ENCODE results near the gene CDH4. TPM values are rescaled to one million over a fixed set of nuclear protein-coding genes. Genes with fewer than 3 reads are reported as not detected.

CDH4 gene
- total and polyA plus RNA-seq, 2 donors (not counting 3 experiments of a cell fraction or from before 2014, with no cell fraction given), result 0.17 to 0.51 TPM

DNA sequence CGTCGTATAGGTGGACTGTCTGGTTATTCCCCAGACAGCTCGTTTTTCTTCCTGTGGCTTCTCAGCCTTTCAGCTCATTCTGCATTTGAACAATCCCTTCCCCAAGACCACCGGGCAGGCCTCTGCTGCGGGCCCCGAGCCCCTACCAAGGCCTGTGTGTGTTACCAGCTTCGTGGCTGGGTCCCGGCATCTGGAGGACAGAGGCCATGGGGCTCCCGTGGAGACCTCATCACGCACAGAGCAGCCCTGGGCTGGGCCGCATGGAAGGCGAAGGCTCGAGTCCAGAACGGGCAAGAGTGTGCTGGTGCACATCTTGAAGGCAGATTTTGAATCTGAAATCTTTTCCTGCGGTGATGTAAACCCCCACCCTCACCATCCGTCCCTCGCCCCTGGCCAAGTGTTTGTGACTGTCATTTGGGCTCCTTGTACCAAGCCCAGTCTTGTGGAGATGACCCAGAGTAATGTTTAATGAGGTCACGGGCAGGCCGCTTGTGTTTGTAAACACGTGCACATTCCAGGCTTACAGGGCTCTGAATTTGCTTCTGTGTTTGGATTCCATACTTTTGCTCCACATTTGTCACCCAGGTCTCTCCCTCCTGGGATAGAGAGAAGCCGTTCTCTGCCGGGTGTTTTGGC lies 119.6 kb downstream of the CDH4 start:
- Histone ChIP-seq H2AFZ (ENCODE audit: low read depth, low read length) (no peak overlapping the region), H3K9me1 (replicated peaks; ENCODE audit: control insufficient read depth, extremely low read depth, insufficient read depth, low read length) (no peaks in the 10 kb centered on the region), H3K9ac (replicated peaks; ENCODE audit: extremely low read depth, insufficient read depth, low read length) (no peak overlapping the region), H3K4me2 (ENCODE audit: insufficient read depth, low read length) (no peak overlapping the region), H3K4me1 (ENCODE audit: control insufficient read depth, extremely low read depth, insufficient read depth, low read length) (no peaks in the 10 kb centered on the region), H3K36me3 (ENCODE audit: control insufficient read depth in 2 of 2, extremely low read depth in 1 of 2, insufficient read depth in 2 of 2, low read length in 2 of 2) (no peaks in the 10 kb centered on the region), H3K79me2 (ENCODE audit: control insufficient read depth, insufficient read depth, low read length) (no peaks in the 10 kb centered on the region), H3K9me3 (replicated peaks; ENCODE audit: control insufficient read depth, insufficient read depth, low read length) (peaks cover 11% of the 10 kb centered on the region), H4K20me1 (replicated peaks; ENCODE audit: control insufficient read depth, extremely low read depth, insufficient read depth, low read length) (no peaks in the 10 kb centered on the region), H3K4me3 (replicated peaks in 1 of 3; ENCODE audit: insufficient read depth in 1 of 3, low read depth in 1 of 3, low read length in 3 of 3) (no peak overlapping the region), H3K27ac (ENCODE audit: insufficient read depth, low read depth, low read length) (no peak overlapping the region), H3K27me3 (ENCODE audit: control insufficient read depth in 2 of 2, insufficient read depth in 2 of 2, low read length in 2 of 2) (no peaks in the 10 kb centered on the region)
- FAIRE-seq (no peak), DNase-seq (ENCODE audit: low read depth, low spot score) (no peak)
- POLR2A ChIA-PET, result no interaction called here
- dilution Hi-C loops (cut with MboI; ENCODE audit: extremely low pct_ligation_motif_present, low sequenced_read_pairs), result no loop called here
- intact Hi-C loops (cut with micrococcal nuclease), result no loop called here
- CTCF ChIA-PET, result no interaction called here
- no TSS peak for BruUV-seq (replicated peaks)
- TF ChIP-seq, protein P1, sequence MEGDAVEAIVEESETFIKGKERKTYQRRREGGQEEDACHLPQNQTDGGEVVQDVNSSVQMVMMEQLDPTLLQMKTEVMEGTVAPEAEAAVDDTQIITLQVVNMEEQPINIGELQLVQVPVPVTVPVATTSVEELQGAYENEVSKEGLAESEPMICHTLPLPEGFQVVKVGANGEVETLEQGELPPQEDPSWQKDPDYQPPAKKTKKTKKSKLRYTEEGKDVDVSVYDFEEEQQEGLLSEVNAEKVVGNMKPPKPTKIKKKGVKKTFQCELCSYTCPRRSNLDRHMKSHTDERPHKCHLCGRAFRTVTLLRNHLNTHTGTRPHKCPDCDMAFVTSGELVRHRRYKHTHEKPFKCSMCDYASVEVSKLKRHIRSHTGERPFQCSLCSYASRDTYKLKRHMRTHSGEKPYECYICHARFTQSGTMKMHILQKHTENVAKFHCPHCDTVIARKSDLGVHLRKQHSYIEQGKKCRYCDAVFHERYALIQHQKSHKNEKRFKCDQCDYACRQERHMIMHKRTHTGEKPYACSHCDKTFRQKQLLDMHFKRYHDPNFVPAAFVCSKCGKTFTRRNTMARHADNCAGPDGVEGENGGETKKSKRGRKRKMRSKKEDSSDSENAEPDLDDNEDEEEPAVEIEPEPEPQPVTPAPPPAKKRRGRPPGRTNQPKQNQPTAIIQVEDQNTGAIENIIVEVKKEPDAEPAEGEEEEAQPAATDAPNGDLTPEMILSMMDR (IDR thresholded peaks at IDR 0.05; ENCODE audit: extremely low read depth in 1 of 2, insufficient read depth in 1 of 2, low read depth in 1 of 2, low read length in 2 of 2), result no peak

DNA sequence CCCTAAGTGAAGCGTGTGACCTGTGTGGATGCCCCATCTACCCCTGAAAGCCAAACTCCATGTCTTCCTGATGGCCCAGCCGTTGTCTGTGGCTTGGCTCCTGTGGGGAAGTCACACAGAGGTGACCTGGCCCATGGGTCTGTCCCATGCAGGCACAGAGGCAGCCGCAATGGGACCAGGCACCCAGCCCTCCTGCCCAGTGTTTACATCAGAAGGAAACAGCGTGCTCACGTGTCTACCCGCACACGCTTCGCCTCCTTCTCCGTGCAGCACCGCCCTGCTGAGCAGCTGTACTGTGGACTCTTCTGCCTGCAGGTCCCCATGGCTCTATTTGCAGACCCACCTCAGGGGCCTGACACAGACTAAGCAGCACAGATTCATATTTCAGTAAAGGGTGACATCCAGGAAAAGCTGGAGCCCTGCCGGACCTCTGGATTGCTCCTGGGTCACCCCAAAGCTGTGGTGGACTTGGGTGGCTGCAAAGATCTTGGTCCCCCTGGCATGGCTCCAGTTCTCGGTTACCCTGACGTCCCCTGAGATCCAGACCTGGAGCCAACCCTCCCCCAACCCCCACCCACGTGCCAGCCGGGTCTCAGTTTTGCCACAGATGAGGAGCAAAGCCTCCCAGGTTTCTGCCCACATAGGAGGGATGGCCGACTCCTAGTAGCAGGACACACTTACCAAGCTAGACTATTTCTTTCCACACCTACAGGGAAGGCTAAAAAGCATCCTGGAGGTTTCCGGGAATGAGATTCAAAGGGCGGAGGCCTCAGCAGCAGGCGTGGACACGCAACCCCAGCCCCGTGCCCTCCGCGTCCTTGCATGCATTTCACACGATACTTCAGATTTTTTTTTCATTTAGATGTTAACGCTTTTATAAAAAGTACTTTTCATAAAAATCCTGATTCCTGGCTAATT lies 120.3 kb downstream of the CDH4 start:
- intact Hi-C loops (cut with micrococcal nuclease) (no loop called here), dilution Hi-C loops (cut with MboI; ENCODE audit: extremely low pct_ligation_motif_present, low sequenced_read_pairs) (no loop called here)
- H4K20me1 ChIP-seq (replicated peaks; ENCODE audit: control insufficient read depth, extremely low read depth, insufficient read depth, low read length), result no peaks in the 10 kb centered on the region
- no peak overlapping the region for H2AFZ ChIP-seq (ENCODE audit: low read depth, low read length)
- no peaks in the 10 kb centered on the region for H3K79me2 ChIP-seq (ENCODE audit: control insufficient read depth, insufficient read depth, low read length)
- no peaks in the 10 kb centered on the region for H3K27me3 ChIP-seq (ENCODE audit: control insufficient read depth in 2 of 2, insufficient read depth in 2 of 2, low read length in 2 of 2)
- no peaks in the 10 kb centered on the region for H3K9me1 ChIP-seq (replicated peaks; ENCODE audit: control insufficient read depth, extremely low read depth, insufficient read depth, low read length)
- no peaks in the 10 kb centered on the region for H3K36me3 ChIP-seq (ENCODE audit: control insufficient read depth in 2 of 2, extremely low read depth in 1 of 2, insufficient read depth in 2 of 2, low read length in 2 of 2)
- FAIRE-seq, result no peak
- ChIA-PET CTCF (no interaction called here), POLR2A (no interaction called here)
- no peak overlapping the region for H3K4me2 ChIP-seq (ENCODE audit: insufficient read depth, low read length)
- no peak overlapping the region for H3K27ac ChIP-seq (ENCODE audit: insufficient read depth, low read depth, low read length)
- no peak for DNase-seq (ENCODE audit: low read depth, low spot score)
- H3K9me3 ChIP-seq (replicated peaks; ENCODE audit: control insufficient read depth, insufficient read depth, low read length), result peaks cover 11% of the 10 kb centered on the region
- no peaks in the 10 kb centered on the region for H3K4me1 ChIP-seq (ENCODE audit: control insufficient read depth, extremely low read depth, insufficient read depth, low read length)
- H3K4me3 ChIP-seq (replicated peaks in 1 of 3; ENCODE audit: insufficient read depth in 1 of 3, low read depth in 1 of 3, low read length in 3 of 3), result no peak overlapping the region
- no TSS peak for BruUV-seq (replicated peaks)
- TF ChIP-seq, protein P1 (IDR thresholded peaks at IDR 0.05; ENCODE audit: extremely low read depth in 1 of 2, insufficient read depth in 1 of 2, low read depth in 1 of 2, low read length in 2 of 2), result no peak
- TF ChIP-seq, protein P2, sequence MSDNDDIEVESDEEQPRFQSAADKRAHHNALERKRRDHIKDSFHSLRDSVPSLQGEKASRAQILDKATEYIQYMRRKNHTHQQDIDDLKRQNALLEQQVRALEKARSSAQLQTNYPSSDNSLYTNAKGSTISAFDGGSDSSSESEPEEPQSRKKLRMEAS (IDR thresholded peaks at IDR 0.05; ENCODE audit: insufficient read depth, insufficient read length), result no peak
- no peak for TF ChIP-seq JUN (IDR thresholded peaks at IDR 0.05; ENCODE audit: borderline replicate concordance, insufficient read depth, insufficient read length, low read depth)
- no peak for TF ChIP-seq FOS (IDR thresholded peaks at IDR 0.05; ENCODE audit: borderline replicate concordance, insufficient read depth, low read length)
- TF ChIP-seq POLR2AphosphoS5 (IDR thresholded peaks at IDR 0.05; ENCODE audit: insufficient read depth, low read depth, low read length), result no peak
- no peak for TF ChIP-seq MYC (IDR thresholded peaks at IDR 0.05; ENCODE audit: low read depth, low read length)
- no peak for TF ChIP-seq POLR2A (IDR thresholded peaks at IDR 0.05; ENCODE audit: low read depth, low read length)
- no peak for TF ChIP-seq EZH2 (IDR thresholded peaks at IDR 0.05; ENCODE audit: borderline replicate concordance, low read depth, low read length, severe bottlenecking)
- TF ChIP-seq GATA2 (IDR thresholded peaks at IDR 0.05; ENCODE audit: insufficient read depth, insufficient read length, low read depth, low read length), result no peak
- no peak overlapping the region for H3K9ac ChIP-seq (replicated peaks; ENCODE audit: extremely low read depth, insufficient read depth, low read length)

All from endothelial cell of umbilical vein (primary cell).